ENCODE measurements around the gene SAMD4B. TPM values are rescaled to one million over a fixed set of nuclear protein-coding genes. Genes with fewer than 3 reads are reported as not detected.

SAMD4B gene
- total and polyA plus RNA-seq, 9 of the 15 experiments (the other 6 are each of a cell fraction or from before 2014, with no cell fraction given) = 3.4 to 90.5 (median 38.0) TPM

GRCh38 chr19:39412100-39412866 lies 70.1 kb downstream of the SAMD4B start, which contains the start of gene PLEKHG2 (continued):
- no peak for TF ChIP-seq MGA (IDR thresholded peaks at IDR 0.05)
- TF ChIP-seq POLR2A (conservative IDR thresholded peaks at IDR 0.05) = peak; percentile 81
- TF ChIP-seq KLF10 (CRISPR knock-in tag; IDR thresholded peaks at IDR 0.05) = no peak
- peak; percentile 87 to 97 for TF ChIP-seq ARNT (IDR thresholded peaks at IDR 0.05)
- no peak for TF ChIP-seq HIVEP1 (CRISPR knock-in tag; IDR thresholded peaks at IDR 0.05)
- peak; percentile 63 to 91; a peak in 3 of 4 replicates for TF ChIP-seq SIN3A (IDR thresholded peaks at IDR 0.05; ENCODE audit: borderline replicate concordance in 2 of 2, control insufficient read depth in 1 of 2, low read depth in 2 of 2, low read length in 2 of 2)
- TF ChIP-seq RBM34 (IDR thresholded peaks at IDR 0.05; ENCODE audit: borderline replicate concordance, insufficient read depth, low read length) = no peak
- TF ChIP-seq HLTF (IDR thresholded peaks at IDR 0.05) = no peak
- TF ChIP-seq ESRRB (CRISPR knock-in tag; IDR thresholded peaks at IDR 0.05; ENCODE audit: borderline replicate concordance) = no peak
- TF ChIP-seq U2AF2 (optimal IDR thresholded peaks at IDR 0.05; ENCODE audit: low read depth, low read length) = no peak
- no peak for TF ChIP-seq PYGO2 (tag; IDR thresholded peaks at IDR 0.05)
- TF ChIP-seq ARID3A (IDR thresholded peaks at IDR 0.05; ENCODE audit: borderline replicate concordance, low read depth, low read length) = peak; percentile 86
- TF ChIP-seq ZNF253 (CRISPR knock-in tag; conservative IDR thresholded peaks at IDR 0.05) = no peak
- no peak for TF ChIP-seq NEUROD1 (IDR thresholded peaks at IDR 0.05; ENCODE audit: borderline replicate concordance, low read depth, low read length, partially characterized antibody)
- TF ChIP-seq FIP1L1 (IDR thresholded peaks at IDR 0.05; ENCODE audit: low read depth, low read length, poor library complexity, severe bottlenecking) = peak; percentile 90
- no peak for TF ChIP-seq ZNF224 (CRISPR knock-in tag; IDR thresholded peaks at IDR 0.05)

Data from K562 (cell line).